WTC11 (cell line): Measurements from ENCODE around the gene OR2AT4. TPM values are rescaled to one million over a fixed set of nuclear protein-coding genes. Genes with fewer than 3 reads are reported as not detected.

ENCODE experiments used
- ATAC-seq: fragments of 200-7000 bp; cut with Tn5 transposase; 2 replicates; pipeline ENCODE4 v1.10.0; 2021; ENCODE audit warnings: mild to moderate bottlenecking, moderate library complexity
- CTCF ChIA-PET: fragments of 300-600 bp; sonication (Branson Sonifier 250); formaldehyde crosslinking; loops from one replicate; lab custom pipeline; 2021; ENCODE audit warnings: antibody characterized with exemption; lab: Charles Lee
- POLR2A ChIA-PET: fragments of 350-600 bp; sonication (Branson Sonifier 250); formaldehyde crosslinking; loops from one replicate; lab custom pipeline; 2021; ENCODE audit warnings: antibody characterized with exemption; lab: Charles Lee
- DNase-seq: peaks from one replicate; pipeline ENCODE4 v3.0.0; 2021; ENCODE audit warnings: low spot score
- H3K27ac Mint-ChIP-seq: 2 replicates; pipeline ENCODE4 v1.8.0; 2021; ENCODE audit warnings: mixed read lengths
- H3K27me3 Mint-ChIP-seq: 2 replicates; pipeline ENCODE4 v1.8.0; 2021; ENCODE audit warnings: low read depth, mild to moderate bottlenecking, moderate library complexity, mixed read lengths
- H3K36me3 Mint-ChIP-seq: 2 replicates; pipeline ENCODE4 v1.8.0; 2021; ENCODE audit warnings: mixed read lengths
- H3K4me1 Mint-ChIP-seq: 2 replicates; pipeline ENCODE4 v1.8.0; 2022; ENCODE audit warnings: mixed read lengths
- H3K4me3 Mint-ChIP-seq: 2 replicates; pipeline ENCODE4 v1.8.0; 2021; ENCODE audit warnings: mild to moderate bottlenecking, moderate library complexity, mixed read lengths
- H3K9me3 Mint-ChIP-seq: 2 replicates; pipeline ENCODE4 v1.8.0; 2021; ENCODE audit warnings: mixed read lengths
- ELF4 ChIP-seq: sonication (generic); formaldehyde crosslinking; IDR thresholded peaks from 2 replicates; pipeline ENCODE4 v1.8.1; 2022; ENCODE audit warnings: low read depth, mild to moderate bottlenecking, moderate library complexity, missing genetic modification reagents
- ETV6 ChIP-seq: sonication (generic); formaldehyde crosslinking; IDR thresholded peaks from 2 replicates; pipeline ENCODE4 v1.8.1; 2022; ENCODE audit warnings: mild to moderate bottlenecking, missing genetic modification reagents
- FOXP1 ChIP-seq: sonication (generic); formaldehyde crosslinking; IDR thresholded peaks from 2 replicates; pipeline ENCODE4 v1.8.0; 2022; ENCODE audit warnings: missing genetic modification reagents, mild to moderate bottlenecking, moderate library complexity, borderline replicate concordance
- JAZF1 ChIP-seq: fragments of 250-450 bp; sonication (Bioruptor Pico); IDR thresholded peaks from 2 replicates; pipeline ENCODE4 v1.9.0; 2021; ENCODE audit warnings: moderate library complexity, mild to moderate bottlenecking, inconsistent platforms
- NFATC4 ChIP-seq: fragments of 250-450 bp; sonication (Bioruptor Pico); IDR thresholded peaks from 2 replicates; pipeline ENCODE4 v1.9.0; 2021; ENCODE audit warnings: mild to moderate bottlenecking
- NR2C2 ChIP-seq: sonication (generic); formaldehyde crosslinking; IDR thresholded peaks from 2 replicates; pipeline ENCODE4 v1.8.0; 2022; ENCODE audit warnings: mild to moderate bottlenecking, missing genetic modification reagents
- ZNF219 ChIP-seq: sonication (generic); formaldehyde crosslinking; IDR thresholded peaks from 2 replicates; pipeline ENCODE4 v1.8.0; 2023; ENCODE audit warnings: missing genetic modification reagents, mild to moderate bottlenecking, borderline replicate concordance
- ZNF263 ChIP-seq: sonication (generic); formaldehyde crosslinking; IDR thresholded peaks from 2 replicates; pipeline ENCODE4 v1.8.1; 2022; ENCODE audit warnings: low read depth, mild to moderate bottlenecking, moderate library complexity, missing genetic modification reagents
- ZNF416 ChIP-seq: fragments of 250-450 bp; sonication (Bioruptor Pico); IDR thresholded peaks from 2 replicates; pipeline ENCODE4 v1.9.0; 2021; ENCODE audit warnings: mild to moderate bottlenecking, inconsistent platforms
- ZNF423 ChIP-seq: fragments of 250-450 bp; sonication (Bioruptor Pico); IDR thresholded peaks from 2 replicates; pipeline ENCODE4 v2.1.2; 2022; ENCODE audit warnings: mild to moderate bottlenecking, moderate library complexity
- total RNA-seq: library from RNA; stranded (reverse); gene quantifications from 3 replicates; pipeline ENCODE4 v1.2.3, GENCODE V29; 2021
- TF ChIP-seq, protein P1 (sequence below): sonication (generic); formaldehyde crosslinking; IDR thresholded peaks from 2 replicates; pipeline ENCODE4 v1.8.1; 2023; ENCODE audit warnings: mild to moderate bottlenecking, moderate library complexity, missing genetic modification reagents
- TF ChIP-seq, protein P2 (sequence below): sonication (generic); formaldehyde crosslinking; IDR thresholded peaks from 2 replicates; pipeline ENCODE4 v1.8.0; 2023; ENCODE audit warnings: missing genetic modification reagents, mild to moderate bottlenecking, borderline replicate concordance
- TF ChIP-seq, protein P3 (sequence below): fragments of 250-450 bp; sonication (Bioruptor Pico); IDR thresholded peaks from 2 replicates; pipeline ENCODE4 v1.9.0; 2021; ENCODE audit warnings: mild to moderate bottlenecking
- TF ChIP-seq, protein P4 (sequence below): sonication (generic); formaldehyde crosslinking; IDR thresholded peaks from 2 replicates; pipeline ENCODE4 v1.8.1; 2023; ENCODE audit warnings: mild to moderate bottlenecking, missing genetic modification reagents, borderline replicate concordance
- TF ChIP-seq, protein P5 (sequence below): sonication (generic); formaldehyde crosslinking; IDR thresholded peaks from 2 replicates; pipeline ENCODE4 v1.8.0; 2023; ENCODE audit warnings: mild to moderate bottlenecking, missing genetic modification reagents
- TF ChIP-seq, protein P6 (sequence below): fragments of 250-450 bp; sonication (Bioruptor Pico); IDR thresholded peaks from 2 replicates; pipeline ENCODE4 v2.1.2; 2022; ENCODE audit warnings: mild to moderate bottlenecking, moderate library complexity
- TF ChIP-seq, protein P7 (sequence below): sonication (generic); formaldehyde crosslinking; IDR thresholded peaks from 2 replicates; pipeline ENCODE4 v1.8.1; 2023; ENCODE audit warnings: mild to moderate bottlenecking, missing genetic modification reagents
- TF ChIP-seq, protein P8 (sequence below): sonication (generic); formaldehyde crosslinking; conservative IDR thresholded peaks from 2 replicates; pipeline ENCODE4 v1.8.1; 2022; ENCODE audit warnings: mild to moderate bottlenecking, missing genetic modification reagents

Gene OR2AT4
- total RNA-seq, 1 experiment from 2014 or later = not detected

DNA sequence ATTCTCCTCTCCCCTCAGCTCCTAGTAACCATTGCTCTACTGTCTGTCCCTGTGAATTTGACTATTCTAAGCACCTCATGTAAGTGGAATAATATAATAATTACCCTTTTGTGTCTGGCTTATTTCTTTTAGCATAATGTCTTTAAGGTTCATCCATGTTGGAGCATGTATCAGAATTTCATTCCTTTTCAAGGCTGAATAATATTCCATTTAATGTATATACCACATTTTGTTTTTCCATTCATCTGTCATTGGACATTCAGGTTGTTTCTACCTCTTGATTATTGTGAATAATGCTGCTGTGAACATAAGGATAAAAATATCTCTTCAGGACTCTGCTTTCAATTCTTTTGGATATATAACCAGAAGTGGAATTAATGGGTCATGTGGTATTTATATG, 28.1 kb downstream of the OR2AT4 start:
- ATAC-seq (no peak), DNase-seq (no peak)
- TF ChIP-seq, protein P1, sequence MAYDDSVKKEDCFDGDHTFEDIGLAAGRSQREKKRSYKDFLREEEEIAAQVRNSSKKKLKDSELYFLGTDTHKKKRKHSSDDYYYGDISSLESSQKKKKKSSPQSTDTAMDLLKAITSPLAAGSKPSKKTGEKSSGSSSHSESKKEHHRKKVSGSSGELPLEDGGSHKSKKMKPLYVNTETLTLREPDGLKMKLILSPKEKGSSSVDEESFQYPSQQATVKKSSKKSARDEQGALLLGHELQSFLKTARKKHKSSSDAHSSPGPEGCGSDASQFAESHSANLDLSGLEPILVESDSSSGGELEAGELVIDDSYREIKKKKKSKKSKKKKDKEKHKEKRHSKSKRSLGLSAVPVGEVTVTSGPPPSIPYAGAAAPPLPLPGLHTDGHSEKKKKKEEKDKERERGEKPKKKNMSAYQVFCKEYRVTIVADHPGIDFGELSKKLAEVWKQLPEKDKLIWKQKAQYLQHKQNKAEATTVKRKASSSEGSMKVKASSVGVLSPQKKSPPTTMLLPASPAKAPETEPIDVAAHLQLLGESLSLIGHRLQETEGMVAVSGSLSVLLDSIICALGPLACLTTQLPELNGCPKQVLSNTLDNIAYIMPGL (CRISPR knock-in tag) = no peak
- TF ChIP-seq ZNF219 (CRISPR knock-in tag) (no peak), ZNF263 (CRISPR knock-in tag) (no peak), ZNF423 (CRISPR knock-in tag) (no peak), ELF4 (CRISPR knock-in tag) (no peak), ZNF416 (CRISPR knock-in tag) (no peak), FOXP1 (CRISPR knock-in tag) (no peak), NFATC4 (CRISPR knock-in tag) (no peak), ETV6 (CRISPR knock-in tag) (no peak), JAZF1 (CRISPR knock-in tag) (no peak), NR2C2 (no peak)
- TF ChIP-seq, protein P2, sequence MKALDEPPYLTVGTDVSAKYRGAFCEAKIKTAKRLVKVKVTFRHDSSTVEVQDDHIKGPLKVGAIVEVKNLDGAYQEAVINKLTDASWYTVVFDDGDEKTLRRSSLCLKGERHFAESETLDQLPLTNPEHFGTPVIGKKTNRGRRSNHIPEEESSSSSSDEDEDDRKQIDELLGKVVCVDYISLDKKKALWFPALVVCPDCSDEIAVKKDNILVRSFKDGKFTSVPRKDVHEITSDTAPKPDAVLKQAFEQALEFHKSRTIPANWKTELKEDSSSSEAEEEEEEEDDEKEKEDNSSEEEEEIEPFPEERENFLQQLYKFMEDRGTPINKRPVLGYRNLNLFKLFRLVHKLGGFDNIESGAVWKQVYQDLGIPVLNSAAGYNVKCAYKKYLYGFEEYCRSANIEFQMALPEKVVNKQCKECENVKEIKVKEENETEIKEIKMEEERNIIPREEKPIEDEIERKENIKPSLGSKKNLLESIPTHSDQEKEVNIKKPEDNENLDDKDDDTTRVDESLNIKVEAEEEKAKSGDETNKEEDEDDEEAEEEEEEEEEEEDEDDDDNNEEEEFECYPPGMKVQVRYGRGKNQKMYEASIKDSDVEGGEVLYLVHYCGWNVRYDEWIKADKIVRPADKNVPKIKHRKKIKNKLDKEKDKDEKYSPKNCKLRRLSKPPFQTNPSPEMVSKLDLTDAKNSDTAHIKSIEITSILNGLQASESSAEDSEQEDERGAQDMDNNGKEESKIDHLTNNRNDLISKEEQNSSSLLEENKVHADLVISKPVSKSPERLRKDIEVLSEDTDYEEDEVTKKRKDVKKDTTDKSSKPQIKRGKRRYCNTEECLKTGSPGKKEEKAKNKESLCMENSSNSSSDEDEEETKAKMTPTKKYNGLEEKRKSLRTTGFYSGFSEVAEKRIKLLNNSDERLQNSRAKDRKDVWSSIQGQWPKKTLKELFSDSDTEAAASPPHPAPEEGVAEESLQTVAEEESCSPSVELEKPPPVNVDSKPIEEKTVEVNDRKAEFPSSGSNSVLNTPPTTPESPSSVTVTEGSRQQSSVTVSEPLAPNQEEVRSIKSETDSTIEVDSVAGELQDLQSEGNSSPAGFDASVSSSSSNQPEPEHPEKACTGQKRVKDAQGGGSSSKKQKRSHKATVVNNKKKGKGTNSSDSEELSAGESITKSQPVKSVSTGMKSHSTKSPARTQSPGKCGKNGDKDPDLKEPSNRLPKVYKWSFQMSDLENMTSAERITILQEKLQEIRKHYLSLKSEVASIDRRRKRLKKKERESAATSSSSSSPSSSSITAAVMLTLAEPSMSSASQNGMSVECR (CRISPR knock-in tag) = no peak
- TF ChIP-seq, protein P3, sequence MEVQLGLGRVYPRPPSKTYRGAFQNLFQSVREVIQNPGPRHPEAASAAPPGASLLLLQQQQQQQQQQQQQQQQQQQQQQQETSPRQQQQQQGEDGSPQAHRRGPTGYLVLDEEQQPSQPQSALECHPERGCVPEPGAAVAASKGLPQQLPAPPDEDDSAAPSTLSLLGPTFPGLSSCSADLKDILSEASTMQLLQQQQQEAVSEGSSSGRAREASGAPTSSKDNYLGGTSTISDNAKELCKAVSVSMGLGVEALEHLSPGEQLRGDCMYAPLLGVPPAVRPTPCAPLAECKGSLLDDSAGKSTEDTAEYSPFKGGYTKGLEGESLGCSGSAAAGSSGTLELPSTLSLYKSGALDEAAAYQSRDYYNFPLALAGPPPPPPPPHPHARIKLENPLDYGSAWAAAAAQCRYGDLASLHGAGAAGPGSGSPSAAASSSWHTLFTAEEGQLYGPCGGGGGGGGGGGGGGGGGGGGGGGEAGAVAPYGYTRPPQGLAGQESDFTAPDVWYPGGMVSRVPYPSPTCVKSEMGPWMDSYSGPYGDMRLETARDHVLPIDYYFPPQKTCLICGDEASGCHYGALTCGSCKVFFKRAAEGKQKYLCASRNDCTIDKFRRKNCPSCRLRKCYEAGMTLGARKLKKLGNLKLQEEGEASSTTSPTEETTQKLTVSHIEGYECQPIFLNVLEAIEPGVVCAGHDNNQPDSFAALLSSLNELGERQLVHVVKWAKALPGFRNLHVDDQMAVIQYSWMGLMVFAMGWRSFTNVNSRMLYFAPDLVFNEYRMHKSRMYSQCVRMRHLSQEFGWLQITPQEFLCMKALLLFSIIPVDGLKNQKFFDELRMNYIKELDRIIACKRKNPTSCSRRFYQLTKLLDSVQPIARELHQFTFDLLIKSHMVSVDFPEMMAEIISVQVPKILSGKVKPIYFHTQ (CRISPR knock-in tag) = no peak
- TF ChIP-seq, protein P4, sequence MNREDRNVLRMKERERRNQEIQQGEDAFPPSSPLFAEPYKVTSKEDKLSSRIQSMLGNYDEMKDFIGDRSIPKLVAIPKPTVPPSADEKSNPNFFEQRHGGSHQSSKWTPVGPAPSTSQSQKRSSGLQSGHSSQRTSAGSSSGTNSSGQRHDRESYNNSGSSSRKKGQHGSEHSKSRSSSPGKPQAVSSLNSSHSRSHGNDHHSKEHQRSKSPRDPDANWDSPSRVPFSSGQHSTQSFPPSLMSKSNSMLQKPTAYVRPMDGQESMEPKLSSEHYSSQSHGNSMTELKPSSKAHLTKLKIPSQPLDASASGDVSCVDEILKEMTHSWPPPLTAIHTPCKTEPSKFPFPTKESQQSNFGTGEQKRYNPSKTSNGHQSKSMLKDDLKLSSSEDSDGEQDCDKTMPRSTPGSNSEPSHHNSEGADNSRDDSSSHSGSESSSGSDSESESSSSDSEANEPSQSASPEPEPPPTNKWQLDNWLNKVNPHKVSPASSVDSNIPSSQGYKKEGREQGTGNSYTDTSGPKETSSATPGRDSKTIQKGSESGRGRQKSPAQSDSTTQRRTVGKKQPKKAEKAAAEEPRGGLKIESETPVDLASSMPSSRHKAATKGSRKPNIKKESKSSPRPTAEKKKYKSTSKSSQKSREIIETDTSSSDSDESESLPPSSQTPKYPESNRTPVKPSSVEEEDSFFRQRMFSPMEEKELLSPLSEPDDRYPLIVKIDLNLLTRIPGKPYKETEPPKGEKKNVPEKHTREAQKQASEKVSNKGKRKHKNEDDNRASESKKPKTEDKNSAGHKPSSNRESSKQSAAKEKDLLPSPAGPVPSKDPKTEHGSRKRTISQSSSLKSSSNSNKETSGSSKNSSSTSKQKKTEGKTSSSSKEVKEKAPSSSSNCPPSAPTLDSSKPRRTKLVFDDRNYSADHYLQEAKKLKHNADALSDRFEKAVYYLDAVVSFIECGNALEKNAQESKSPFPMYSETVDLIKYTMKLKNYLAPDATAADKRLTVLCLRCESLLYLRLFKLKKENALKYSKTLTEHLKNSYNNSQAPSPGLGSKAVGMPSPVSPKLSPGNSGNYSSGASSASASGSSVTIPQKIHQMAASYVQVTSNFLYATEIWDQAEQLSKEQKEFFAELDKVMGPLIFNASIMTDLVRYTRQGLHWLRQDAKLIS (CRISPR knock-in tag) = no peak
- TF ChIP-seq, protein P5, sequence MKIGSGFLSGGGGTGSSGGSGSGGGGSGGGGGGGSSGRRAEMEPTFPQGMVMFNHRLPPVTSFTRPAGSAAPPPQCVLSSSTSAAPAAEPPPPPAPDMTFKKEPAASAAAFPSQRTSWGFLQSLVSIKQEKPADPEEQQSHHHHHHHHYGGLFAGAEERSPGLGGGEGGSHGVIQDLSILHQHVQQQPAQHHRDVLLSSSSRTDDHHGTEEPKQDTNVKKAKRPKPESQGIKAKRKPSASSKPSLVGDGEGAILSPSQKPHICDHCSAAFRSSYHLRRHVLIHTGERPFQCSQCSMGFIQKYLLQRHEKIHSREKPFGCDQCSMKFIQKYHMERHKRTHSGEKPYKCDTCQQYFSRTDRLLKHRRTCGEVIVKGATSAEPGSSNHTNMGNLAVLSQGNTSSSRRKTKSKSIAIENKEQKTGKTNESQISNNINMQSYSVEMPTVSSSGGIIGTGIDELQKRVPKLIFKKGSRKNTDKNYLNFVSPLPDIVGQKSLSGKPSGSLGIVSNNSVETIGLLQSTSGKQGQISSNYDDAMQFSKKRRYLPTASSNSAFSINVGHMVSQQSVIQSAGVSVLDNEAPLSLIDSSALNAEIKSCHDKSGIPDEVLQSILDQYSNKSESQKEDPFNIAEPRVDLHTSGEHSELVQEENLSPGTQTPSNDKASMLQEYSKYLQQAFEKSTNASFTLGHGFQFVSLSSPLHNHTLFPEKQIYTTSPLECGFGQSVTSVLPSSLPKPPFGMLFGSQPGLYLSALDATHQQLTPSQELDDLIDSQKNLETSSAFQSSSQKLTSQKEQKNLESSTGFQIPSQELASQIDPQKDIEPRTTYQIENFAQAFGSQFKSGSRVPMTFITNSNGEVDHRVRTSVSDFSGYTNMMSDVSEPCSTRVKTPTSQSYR (CRISPR knock-in tag) = no peak
- TF ChIP-seq, protein P6, sequence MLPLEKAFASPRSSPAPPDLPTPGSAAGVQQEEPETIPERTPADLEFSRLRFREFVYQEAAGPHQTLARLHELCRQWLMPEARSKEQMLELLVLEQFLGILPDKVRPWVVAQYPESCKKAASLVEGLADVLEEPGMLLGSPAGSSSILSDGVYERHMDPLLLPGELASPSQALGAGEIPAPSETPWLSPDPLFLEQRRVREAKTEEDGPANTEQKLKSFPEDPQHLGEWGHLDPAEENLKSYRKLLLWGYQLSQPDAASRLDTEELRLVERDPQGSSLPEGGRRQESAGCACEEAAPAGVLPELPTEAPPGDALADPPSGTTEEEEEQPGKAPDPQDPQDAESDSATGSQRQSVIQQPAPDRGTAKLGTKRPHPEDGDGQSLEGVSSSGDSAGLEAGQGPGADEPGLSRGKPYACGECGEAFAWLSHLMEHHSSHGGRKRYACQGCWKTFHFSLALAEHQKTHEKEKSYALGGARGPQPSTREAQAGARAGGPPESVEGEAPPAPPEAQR (CRISPR knock-in tag) = no peak
- TF ChIP-seq, protein P7, sequence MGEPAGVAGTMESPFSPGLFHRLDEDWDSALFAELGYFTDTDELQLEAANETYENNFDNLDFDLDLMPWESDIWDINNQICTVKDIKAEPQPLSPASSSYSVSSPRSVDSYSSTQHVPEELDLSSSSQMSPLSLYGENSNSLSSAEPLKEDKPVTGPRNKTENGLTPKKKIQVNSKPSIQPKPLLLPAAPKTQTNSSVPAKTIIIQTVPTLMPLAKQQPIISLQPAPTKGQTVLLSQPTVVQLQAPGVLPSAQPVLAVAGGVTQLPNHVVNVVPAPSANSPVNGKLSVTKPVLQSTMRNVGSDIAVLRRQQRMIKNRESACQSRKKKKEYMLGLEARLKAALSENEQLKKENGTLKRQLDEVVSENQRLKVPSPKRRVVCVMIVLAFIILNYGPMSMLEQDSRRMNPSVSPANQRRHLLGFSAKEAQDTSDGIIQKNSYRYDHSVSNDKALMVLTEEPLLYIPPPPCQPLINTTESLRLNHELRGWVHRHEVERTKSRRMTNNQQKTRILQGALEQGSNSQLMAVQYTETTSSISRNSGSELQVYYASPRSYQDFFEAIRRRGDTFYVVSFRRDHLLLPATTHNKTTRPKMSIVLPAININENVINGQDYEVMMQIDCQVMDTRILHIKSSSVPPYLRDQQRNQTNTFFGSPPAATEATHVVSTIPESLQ (CRISPR knock-in tag) = no peak
- TF ChIP-seq, protein P8, sequence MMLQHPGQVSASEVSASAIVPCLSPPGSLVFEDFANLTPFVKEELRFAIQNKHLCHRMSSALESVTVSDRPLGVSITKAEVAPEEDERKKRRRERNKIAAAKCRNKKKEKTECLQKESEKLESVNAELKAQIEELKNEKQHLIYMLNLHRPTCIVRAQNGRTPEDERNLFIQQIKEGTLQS (CRISPR knock-in tag) = no peak
- Mint-ChIP-seq H3K27ac (no peak overlapping the region), H3K9me3 (peaks cover 16% of the 10 kb centered on the region), H3K36me3 (no peaks in the 10 kb centered on the region), H3K4me3 (no peak overlapping the region), H3K4me1 (peaks cover 9% of the 10 kb centered on the region), H3K27me3 (no peaks in the 10 kb centered on the region)
- ChIA-PET POLR2A (no interaction called here), CTCF (interaction anchor here (0.6 kb wide), 1 partner anchor 27 kb away, joined by 4 read pairs; no protein-coding TSS in a partner anchor)
